Cardiac muscle cell (in vitro differentiated cells and primary cell): Measurements from ENCODE around the gene CPT1B. TPM values are rescaled to one million over a fixed set of nuclear protein-coding genes. Genes with fewer than 3 reads are reported as not detected.

ENCODE experiments used
- DNase-seq, 2 donors: peaks; one replicate each; pipeline versions ENCODE4 v3.0.0 to v3.0.0-alpha.2; 2010 to 2017; ENCODE audit warnings: low read depth in 1 of 2, low spot score in 1 of 2
- H3K27ac ChIP-seq: fragments of 200-600 bp; sonication (generic); 2 replicates; pipeline ENCODE4 v1.5.1; 2016
- H3K27me3 ChIP-seq: fragments of 200-600 bp; sonication (generic); 2 replicates; pipeline ENCODE4 v1.6.0; 2016; ENCODE audit warnings: control low read depth
- H3K36me3 ChIP-seq: fragments of 200-600 bp; sonication (generic); 2 replicates; pipeline ENCODE4 v1.5.1; 2016; ENCODE audit warnings: control low read depth
- H3K4me1 ChIP-seq: fragments of 200-600 bp; sonication (generic); 2 replicates; pipeline ENCODE4 v1.8.1; 2017; ENCODE audit warnings: low read depth, mild to moderate bottlenecking, mixed run types
- H3K4me3 ChIP-seq: fragments of 200-600 bp; sonication (generic); 2 replicates; pipeline ENCODE4 v1.5.1; 2016; ENCODE audit warnings: mild to moderate bottlenecking
- H3K9me3 ChIP-seq: fragments of 200-600 bp; sonication (generic); 2 replicates; pipeline ENCODE4 v1.5.1; 2017; ENCODE audit warnings: low read depth, mild to moderate bottlenecking, control low read depth
- polyA plus RNA-seq: library from polyadenylated mRNA; unstranded; fragments of >200 nt; fragmentation: Nextera tagmentation; extraction: Ambion mirVana; gene quantifications from 2 replicates; pipeline ENCODE4 v1.2.1, GENCODE V29; 2016
- total RNA-seq: library from RNA; depleted of rRNA; stranded (reverse); fragments of >200 nt; gene quantifications from 2 replicates; pipeline ENCODE4 v1.2.3, GENCODE V29; 2016
- TF ChIP-seq, protein P1 (sequence below): IDR thresholded peaks from 2 replicates; pipeline ENCODE4 v1.5.1; 2012; ENCODE audit warnings: low read depth, mild to moderate bottlenecking, low read length

The CPT1B gene
- total and polyA plus RNA-seq, 2 experiments from 2014 or later, result 39.1 to 58.7 TPM

- Histone ChIP-seq H3K27ac (no peak overlapping the region), H3K4me3 (no peak overlapping the region), H3K4me1 (peaks cover 10% of the 10 kb centered on the region), H3K36me3 (no peaks in the 10 kb centered on the region), H3K9me3 (no peaks in the 10 kb centered on the region), H3K27me3 (no peaks in the 10 kb centered on the region)
- DNase-seq, result no peak
- TF ChIP-seq, protein P1, sequence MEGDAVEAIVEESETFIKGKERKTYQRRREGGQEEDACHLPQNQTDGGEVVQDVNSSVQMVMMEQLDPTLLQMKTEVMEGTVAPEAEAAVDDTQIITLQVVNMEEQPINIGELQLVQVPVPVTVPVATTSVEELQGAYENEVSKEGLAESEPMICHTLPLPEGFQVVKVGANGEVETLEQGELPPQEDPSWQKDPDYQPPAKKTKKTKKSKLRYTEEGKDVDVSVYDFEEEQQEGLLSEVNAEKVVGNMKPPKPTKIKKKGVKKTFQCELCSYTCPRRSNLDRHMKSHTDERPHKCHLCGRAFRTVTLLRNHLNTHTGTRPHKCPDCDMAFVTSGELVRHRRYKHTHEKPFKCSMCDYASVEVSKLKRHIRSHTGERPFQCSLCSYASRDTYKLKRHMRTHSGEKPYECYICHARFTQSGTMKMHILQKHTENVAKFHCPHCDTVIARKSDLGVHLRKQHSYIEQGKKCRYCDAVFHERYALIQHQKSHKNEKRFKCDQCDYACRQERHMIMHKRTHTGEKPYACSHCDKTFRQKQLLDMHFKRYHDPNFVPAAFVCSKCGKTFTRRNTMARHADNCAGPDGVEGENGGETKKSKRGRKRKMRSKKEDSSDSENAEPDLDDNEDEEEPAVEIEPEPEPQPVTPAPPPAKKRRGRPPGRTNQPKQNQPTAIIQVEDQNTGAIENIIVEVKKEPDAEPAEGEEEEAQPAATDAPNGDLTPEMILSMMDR, result no peak
These were observed 6.2 kb upstream of the CPT1B start for GRCh38 chr22:50584106-50585096.

GRCh38 chr22:50583294-50583861 lies 5.2 kb upstream of the CPT1B start:
- no peaks in the 10 kb centered on the region for H3K9me3 ChIP-seq
- H3K36me3 ChIP-seq, result no peaks in the 10 kb centered on the region
- DNase-seq, result no peak
- TF ChIP-seq, protein P1, result no peak
- H3K27me3 ChIP-seq, result no peaks in the 10 kb centered on the region
- H3K4me1 ChIP-seq, result peaks cover 20% of the 10 kb centered on the region
- peak overlapping the region; percentile 50 for H3K4me3 ChIP-seq
- H3K27ac ChIP-seq, result no peak overlapping the region

DNA sequence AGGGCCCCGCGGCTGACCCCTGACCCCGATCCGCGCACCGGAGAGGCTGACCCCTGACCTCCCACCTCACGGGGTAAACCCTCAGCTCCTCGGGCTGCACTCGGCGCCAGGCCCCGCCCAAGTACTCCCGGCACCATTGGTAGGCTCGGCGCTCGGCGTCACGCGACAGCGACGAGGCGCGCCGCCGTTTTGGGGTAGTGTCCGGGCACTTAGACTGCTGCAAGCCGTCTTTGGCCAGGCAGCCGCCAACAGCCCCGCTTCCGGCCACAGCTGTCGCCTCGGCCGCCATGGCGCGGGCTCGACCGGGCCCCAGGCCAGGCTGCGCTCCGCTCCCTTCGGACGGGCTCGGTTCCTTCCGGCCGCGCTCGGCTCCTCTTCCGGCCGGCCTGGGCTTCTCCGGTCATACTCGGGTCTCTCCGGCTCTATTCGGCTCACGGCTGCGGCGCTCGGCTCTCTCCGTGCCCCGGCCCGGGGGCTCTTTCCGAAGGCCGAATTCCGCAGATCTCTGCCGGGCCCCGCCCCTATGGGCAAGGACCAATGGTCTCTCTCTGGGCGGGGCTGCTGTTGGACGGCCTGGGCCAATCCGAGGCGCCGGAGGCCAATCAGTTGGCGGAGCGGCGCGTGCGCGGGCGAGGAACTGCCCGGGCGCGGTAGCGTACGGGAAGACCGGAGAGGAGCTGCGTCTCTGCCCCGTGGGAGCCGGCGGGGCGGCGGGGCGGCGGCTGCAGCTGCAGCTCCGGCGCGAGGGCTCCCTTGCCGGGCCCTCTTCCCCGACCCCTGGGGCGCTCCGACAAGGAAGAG lies 4.5 kb upstream of the CPT1B start, which contains the start of gene CHKB:
TSS of gene CHKB (minus strand) at position 357 of the 801 bp plus-strand sequence. CDS start at position 289, 68 bp downstream.
- Histone ChIP-seq H3K36me3 (no peaks in the 10 kb centered on the region), H3K4me3 (peak within 1 kb of the TSS; percentile 50), H3K27ac (peak within 1 kb of the TSS; percentile 91), H3K9me3 (no peaks in the 10 kb centered on the region), H3K27me3 (no peaks in the 10 kb centered on the region), H3K4me1 (peaks cover 25% of the 10 kb centered on the region)
- TF ChIP-seq, protein P1, result no peak
- DNase-seq, result peak; percentile 98 to 99

GRCh38 chr22:50581950-50582492 lies 3.8 kb upstream of the CPT1B start:
- H3K27me3 ChIP-seq, result no peaks in the 10 kb centered on the region
- no peak for DNase-seq
- peak overlapping the region; percentile 91 for H3K27ac ChIP-seq
- H3K4me1 ChIP-seq, result peaks cover 25% of the 10 kb centered on the region
- peak overlapping the region; percentile 50 for H3K4me3 ChIP-seq
- TF ChIP-seq, protein P1, result no peak
- no peaks in the 10 kb centered on the region for H3K36me3 ChIP-seq
- H3K9me3 ChIP-seq, result no peaks in the 10 kb centered on the region
